ENCODE measurements around the gene FARP1.

The FARP1 gene

DNA sequence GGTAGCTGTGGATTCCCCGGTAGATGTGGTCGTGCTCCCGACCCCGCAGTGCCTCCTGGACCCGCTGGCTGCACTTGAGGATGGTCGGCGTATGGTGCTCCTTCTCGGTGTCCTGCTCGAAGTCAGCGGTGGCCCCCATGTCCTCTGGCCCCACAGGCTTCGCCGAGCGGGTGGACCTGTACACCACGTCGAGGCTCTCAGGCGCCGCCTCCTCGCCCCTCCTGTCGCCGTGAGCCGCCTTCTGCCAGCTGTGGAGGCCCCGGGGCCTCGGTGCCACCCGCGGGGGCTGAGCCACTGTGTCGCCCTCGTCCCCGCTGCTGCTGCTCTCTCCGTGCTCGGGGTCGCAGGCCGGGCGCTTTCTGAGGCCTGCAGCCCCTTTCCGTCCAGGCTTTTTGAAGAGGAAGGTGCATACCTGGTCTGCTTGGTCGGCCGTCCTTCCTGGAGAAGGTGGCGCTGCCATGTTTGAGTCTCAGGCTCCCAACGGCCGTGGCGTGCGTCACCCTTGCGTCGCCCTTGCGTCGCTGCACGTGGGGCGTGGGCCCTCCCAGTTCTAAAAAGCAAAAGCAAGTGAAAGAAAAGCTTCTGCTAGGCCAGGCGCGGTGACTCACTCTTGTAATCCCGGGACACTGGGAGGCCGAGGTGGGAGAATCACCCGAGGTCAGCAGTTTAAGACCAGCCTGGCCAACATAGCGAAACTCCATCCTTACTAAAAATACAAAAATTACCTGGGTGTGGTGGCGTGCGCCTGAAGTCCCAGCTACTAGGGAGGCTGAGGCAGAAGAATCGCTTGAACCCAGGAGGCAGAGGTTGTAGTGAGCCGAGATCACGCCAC lies 34.1 kb downstream of the FARP1 start, which contains the start of gene RNF113B:
TSS of gene RNF113B (minus strand) at position 493 of the 832 bp plus-strand sequence. CDS start at position 460, 33 bp downstream.
- no peak for DNase-seq

DNA sequence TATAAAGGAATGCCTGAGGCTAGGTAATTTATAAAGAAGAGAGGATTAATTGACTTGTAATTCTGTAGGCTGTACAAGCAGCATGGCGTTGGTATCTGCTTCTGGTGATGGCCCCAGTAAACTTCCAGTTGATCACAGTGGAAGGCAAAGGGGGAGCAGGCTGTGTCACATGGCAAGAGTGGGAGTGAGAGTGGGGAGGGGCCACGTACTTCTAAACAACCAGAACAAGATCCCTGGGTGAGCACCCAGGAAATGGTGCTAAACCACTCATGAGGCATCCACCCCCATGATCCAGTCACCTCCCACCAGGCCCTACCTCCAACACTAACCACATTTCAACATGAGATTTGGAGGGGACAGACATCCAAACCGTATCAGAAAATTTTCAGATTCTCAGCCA lies 37.2 kb downstream of the FARP1 start:
- no peak for DNase-seq

DNA sequence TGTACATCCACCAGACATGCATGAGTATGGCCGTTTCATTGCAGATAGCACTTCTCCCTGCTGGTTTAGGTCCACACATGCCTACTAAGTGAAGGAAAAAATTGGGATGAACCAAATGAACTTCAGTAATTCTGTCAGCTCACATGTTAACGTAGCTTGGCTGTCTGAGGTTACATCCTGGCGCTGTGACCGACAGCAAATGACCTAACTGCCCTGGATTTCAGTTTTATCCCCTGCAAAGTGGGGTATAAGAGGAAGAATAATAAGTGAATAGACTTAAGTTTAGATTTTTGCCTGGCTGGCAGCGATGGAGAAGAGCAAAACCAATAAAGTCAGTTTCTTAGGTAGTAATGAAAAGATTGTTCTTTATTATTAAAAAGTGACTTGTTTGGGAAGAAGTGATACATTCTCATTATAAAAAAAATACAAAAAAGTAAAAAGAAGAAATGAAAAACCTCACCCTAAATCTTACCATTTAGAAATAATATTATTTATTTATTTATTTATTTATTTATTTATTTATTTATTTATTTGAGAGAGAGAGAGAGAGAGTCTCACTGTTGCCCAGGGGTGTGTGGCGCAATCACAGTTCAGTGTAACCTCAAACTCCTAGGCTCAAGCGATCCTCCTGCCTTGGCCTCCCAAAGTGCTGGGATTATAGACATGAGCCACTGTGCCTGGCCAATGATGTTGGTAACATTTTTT lies 38.4 kb downstream of the FARP1 start:
- DNase-seq, result no peak

DNA sequence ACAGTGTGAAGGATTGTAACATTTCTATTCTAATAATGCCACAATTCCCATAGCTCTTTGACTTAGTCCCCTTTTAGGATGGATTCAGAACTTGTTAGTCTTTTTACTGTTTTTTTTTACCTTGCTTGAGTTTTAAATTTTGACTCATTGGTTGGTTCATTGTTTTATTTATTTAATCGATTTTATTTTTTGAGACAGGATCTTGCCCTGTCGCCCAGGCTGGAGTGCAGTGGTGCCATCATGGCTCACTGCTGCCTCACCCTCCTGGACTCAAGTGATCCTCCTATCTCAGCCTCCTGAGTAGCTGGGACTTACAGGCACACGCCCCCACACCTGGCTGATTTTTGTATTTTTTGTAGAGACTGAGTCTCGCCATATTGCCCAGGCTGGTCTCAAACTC lies 39.3 kb downstream of the FARP1 start:
- DNase-seq, result no peak

DNA sequence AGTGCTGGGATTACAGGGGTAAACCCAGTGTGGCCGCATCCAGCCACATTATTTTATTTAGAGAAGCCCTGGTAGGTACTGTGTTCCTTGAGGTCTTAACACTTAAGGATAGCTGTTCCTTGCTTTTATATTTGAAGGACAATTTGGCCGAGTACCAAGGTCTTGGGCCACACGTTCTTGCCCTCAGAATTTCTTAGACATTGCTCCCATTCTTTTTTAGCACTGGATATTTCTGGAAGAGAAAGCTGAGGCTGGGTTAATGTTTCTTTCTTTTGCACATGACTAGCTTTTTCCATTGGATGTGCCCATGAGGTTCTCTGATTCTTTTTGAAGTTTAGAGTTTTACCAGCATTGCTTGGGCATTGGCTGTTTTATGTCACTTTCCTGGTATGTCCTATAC lies 39.7 kb downstream of the FARP1 start:
- DNase-seq, result no peak

DNA sequence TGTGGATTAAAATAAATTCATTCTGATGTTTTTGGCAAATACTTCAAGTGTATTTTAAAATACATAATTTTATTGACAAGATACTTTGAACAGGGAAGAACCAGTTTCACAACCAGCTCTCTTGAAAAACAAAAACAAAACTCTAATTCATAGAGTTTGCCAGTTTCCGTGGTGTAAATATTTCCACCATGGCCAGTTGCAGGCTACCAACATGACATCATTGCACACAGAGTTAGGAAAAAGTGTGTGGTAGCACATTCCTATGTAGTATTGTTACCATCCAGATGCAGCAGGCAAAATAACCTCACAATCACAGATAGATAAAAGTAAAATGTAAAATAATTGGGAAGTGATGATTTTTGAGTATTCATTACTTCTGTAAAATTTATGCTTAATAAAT lies 41.9 kb downstream of the FARP1 start:
- no peak for DNase-seq

DNA sequence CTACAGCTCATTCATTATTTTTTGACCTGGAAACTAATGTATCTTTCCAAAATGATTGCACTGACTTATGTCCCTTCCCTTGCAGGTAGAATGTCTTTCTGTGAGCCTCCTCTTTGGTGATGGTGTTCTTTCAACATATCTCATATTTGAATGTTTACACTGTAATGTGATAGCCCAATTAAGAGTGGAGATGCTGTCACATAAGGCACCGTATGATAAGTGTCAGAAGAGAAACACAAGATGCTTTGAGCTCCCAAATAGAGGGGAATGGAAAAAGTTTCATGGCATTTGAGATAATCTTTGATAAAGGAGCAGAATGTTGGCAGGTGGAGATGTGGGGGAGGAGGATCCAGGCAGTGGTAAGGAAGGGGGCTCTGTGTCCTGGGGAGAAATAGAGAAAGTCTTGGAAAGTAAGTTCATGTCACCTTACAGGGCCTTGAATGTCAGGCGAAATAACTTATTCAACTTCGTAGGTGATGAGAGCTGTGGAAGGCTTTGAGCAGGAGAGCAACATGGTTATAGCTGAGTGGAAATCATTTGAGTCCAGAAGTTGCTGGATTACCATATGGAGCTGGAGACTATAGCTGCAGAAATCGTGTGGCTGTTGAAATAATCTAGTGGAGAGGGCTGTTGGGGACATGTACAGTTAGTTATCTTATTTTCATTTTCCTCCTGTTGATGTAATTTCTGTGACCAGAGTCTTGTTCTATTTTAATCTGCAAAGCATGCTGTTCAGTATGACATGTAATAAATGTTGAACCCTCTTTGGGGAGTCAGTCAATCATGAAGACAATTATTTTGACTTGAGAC lies 44.5 kb downstream of the FARP1 start:
- no peak for DNase-seq

DNA sequence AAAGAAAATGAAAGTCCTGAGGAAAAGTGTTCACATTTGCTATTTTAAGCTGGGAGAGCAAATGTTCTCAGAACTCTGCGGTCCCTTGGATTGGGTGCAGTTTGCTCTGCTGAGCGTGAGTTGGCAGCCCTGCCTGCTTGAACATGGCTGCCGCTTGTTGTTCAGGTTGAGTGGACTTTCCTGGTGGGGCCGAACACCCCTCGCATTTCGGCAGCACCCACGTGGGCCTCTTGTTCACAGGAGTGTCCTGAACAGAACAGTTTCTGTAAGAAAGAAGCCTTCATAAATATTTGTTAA lies 45.0 kb downstream of the FARP1 start:
- DNase-seq, result no peak

DNA sequence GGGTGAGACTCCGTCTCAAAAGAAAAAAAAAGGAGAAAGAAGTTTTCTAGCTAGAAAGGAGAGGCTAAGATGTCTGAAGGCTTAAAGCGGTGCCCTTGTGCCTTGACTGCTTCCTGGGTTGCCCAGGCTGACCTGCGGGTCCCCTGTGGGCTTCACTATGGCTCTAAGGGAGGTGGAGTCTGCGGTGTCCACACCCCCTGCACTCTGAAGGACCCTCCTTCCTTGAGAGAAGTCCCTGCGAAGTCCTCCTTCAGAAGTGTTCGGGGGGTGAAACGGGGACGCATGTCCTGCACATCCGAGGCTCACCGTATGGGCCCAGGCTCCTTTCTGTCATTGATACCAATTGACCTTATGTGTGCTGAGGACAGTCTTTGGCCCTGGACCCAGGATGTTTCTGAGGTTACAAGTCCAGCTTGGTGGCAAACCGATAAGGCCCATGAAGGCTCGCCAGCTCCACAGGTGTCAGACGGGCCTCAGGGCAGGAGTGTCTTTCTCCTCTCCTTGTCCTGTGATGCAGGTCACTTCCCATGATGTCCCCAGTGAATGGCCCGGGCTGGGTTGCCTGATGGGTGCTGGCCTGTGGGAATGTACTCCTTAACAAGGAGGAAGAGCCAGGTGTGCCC lies 45.8 kb downstream of the FARP1 start:
- DNase-seq, result no peak

DNA sequence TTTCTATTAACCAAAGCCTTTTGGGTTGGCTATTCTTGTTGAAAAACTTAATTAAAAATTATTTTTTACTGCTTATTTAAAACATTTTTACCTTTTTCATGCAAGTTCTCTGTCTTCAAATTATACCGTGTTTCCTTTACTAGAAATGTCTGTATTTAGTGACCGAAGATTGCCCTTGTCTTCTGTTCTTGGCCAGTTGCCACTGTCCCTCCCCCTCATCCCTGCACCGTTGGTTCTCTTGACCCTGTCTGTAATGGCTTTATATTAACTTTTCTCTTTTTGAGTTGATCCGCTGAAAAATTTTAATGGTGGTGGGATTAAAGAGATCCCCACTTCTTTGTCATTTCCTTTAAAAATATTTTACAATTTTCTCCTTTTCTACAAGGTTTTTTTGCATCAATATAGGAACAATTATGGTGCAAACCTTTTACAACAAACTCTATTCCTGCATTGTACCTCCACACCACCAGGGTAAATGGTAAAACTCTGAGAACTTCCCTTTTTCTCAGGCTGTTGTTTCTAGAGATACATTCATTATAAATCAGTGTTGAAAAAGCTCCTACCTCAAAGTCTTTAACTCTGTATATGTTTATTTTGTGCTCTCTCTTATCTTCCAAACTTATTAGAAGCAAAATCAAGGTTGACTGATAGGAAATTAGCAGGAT lies 47.1 kb downstream of the FARP1 start:
- no peak for DNase-seq

DNA sequence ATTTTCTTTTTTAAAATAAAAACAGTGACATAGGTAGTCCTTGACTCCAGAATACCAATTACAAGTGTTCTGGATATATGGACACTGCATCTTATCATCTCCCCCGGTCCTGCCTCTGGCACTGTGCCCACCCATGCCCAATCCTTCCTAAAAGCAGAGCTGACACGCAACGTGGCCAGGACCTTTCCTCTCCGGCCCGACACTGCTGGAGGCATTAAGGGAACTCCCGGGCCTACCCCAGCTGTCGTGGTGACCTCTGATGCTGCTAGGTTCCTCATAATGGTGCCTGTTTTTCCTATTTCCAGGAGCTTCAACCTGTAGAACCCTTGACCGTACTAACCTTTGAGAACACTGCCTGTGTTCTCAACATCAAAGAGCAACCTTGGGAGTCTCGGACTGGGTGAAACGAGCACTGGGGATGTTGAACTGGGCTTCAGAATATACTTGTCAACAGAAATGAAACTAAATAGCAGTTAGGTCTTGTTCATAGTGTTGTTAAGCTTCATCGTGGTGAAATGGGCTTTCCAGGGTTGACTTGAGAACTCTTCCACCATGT lies 48.1 kb downstream of the FARP1 start:
- no peak for DNase-seq

DNA sequence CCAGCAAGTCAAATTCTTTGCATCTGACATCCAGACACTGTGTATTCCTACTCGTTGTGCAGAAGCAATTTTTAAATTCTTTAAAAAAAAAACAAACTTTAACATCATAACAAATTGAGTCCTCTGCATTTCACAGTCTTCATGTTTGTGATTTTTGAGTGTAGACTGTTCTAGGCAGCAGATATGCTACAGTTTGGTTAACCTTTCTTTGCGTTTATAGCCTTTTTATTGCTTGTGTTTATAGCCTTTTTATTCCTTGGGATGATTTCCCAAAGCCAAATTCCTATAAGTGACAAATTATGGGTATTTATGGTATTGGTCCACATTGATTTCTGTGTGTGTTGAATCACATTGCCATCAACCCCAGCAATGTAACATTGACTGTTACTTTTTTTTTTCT lies 49.1 kb downstream of the FARP1 start:
- no peak for DNase-seq

DNA sequence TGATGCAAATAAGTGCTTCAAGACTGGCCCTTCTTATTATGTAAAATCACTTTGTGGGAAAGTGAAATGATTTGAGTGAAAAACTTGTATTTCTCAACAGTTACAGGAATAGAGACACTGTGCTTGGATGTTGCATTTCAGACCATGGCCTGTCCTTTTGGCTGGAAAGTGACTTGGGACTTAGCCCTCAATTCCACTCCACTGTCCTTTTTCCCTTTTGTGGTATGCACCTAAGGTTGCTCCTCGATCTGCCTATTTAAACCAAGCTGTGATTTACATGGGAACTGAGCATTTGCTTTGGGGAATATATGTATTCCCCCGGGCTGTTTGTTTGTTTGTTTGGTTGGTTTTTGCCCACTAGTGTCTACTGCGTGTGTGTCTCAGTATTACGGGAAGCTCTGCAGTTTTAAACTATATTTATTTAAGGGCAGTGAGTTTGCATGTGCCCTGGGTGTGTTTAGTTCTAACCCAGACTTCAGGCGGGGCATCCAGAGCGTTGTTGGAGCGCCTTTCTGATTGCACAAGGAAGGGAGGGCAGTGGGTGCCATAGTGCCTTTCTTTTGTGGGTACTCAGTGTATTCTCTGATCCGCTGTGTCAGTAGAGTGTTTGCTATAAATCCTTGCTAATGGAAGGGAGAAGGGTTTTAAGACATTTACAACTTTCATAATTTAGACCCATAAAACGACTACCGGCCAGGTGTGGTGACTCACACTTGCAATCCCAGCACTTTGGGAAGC lies 52.3 kb downstream of the FARP1 start:
- no peak for DNase-seq

DNA sequence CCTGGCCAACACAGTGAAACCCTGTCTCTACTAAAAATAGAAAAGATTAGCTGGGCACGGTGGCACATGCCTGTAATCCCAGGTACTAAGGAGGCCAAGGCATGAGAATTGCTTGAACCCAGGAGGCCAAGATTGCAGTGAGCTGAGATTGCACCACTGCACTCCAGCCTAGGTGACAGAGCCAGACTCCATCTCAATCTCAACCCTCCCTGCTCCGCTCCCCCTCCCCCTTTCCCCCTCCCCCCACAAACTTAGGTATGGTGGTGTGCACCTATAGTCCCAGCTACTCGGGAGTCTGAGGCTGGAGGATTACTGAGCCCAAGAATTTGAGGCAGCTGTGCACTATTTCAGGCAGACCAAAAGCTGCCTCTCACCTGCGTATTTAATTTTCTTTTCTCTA lies 55.8 kb downstream of the FARP1 start:
- DNase-seq, result no peak

DNA sequence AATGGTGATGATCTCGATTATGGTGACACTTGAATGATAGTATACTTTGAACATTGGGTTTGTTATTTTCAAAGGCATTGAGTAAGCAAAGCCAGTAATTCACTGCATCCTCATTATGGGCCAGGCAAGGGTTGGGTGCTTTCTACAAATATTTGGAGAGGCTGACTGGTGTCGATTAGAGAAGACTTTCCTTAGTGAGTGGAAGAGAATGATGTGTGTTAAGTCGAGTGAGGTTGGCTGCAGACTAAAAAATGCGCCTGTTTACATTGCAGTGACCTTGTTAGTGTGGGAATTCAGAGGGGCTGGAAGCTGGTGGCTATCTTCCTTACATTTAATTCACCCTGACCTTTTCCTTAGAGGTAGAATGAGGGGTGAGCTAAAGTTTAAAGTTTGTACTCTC lies 56.6 kb downstream of the FARP1 start:
- no peak for DNase-seq

DNA sequence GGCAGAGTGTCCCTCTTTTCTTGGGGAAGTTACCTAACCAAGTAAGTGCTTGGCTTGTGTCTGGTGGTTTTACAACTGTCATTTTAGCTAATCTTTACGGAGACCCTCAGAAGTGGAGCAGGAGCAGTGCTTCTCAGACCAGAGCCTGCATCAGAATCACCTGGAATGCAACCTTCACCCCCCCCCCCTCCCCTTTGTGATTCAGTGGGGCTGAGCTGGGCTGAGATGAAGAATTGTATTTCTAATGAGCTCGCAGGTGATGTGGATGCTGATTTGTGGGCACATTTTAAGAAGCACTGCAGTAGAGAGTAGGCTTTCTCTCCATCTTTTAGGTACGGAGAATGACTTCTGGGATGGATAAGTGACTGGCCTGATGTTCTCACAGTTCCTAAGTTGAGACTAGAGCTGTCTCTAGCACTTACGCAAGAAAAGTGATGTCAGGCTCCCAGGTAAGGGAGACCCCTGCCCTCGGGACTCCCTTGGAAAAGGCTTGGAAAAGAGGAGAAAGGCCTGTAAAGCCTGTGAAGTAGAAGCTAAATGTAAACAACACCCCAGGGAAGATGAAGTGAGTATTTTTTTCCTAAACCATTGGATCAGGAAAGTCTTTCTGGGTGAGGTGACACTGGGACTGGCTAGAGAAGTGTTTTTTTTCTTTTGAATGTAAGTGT lies 57.5 kb downstream of the FARP1 start:
- DNase-seq, result no peak

DNA sequence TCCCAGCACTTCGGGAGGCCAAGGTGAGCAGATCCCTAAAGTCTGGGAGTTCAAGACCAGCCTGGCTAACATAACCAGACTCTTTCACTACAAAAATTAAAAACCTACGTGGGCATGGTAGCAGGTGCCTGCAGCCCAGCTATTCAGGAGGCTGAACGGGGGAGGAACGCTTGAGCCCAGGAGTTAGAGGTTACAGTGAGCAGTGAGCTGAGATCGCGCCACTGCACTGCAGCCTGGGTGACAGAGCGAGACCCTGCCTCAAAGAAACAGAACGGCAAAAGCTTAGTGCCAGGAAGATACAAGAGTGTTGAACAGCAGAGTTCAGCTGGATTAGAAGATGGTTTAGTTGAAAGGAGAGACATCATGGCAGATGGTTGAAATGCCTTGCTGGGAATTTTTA lies 58.3 kb downstream of the FARP1 start:
- no peak for DNase-seq

DNA sequence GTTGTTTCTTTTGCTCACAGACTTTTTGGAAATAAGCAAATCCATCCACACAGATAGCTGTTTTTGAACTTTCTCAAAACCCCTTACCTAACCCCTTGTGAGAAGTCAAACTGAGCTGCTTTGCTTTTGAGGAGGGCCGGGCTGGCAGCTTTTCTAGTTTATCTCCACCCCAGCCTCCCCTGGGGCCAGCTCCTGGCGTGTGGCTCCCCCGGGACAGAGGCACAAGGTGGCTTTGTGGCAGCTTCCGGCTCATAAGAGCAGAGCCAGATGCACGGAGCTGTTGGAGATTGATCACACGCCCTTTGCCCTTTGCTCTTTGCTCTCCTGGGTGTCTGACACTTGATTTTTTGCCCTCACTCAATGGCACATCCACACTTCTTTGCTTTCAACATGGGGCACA lies 59.1 kb downstream of the FARP1 start:
- no peak for DNase-seq

DNA sequence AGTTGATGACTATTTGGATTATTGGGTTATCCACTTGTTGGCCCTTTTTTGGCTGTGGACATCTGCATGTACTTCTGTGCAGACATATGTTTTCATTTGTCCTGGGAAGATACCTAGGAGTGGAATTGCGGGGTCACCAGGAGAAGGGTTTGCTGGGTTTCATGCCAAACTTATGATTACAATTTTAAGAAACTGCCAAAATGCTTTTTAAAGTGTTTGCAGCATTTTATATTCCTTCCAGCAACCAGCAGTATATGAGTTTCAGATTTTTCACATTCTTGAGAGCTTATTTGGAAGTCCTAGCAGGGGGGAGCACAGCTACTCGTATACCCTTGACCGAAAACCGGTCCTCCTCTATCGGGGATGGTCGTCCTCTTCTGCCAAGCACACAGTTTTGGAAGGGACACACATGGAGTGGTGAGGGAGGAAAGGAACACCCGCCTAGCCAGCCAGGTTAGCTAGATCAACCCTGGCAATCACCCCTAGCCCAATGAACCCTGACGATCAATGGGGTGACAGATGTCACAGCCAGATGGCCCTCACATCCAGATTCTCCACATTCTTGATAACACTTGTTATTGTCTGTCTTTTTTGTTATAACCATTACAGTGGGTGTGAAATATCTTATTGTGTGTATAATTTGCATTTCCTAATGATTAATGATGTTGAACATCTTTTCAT lies 60.9 kb downstream of the FARP1 start:
- no peak for DNase-seq

DNA sequence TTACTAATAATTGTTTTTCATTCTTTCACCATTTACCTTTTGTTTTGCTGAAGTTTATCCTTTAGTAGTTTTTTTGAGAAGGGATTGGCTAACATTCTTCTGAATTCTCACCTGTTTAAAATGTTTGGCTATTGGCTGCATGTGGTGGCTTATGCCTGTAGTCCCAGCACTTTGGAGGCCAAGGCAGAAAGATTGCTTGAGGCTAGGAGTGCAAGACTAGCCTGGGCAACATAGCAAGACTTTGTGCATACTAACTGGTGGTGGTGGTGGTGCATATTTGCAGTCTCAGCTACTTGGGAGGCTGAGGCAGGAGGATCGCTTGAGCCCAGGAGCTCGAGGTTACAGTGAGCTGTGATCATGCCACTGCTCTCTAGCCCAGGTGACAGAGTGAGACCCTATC lies 61.7 kb downstream of the FARP1 start:
- no peak for DNase-seq

DNA sequence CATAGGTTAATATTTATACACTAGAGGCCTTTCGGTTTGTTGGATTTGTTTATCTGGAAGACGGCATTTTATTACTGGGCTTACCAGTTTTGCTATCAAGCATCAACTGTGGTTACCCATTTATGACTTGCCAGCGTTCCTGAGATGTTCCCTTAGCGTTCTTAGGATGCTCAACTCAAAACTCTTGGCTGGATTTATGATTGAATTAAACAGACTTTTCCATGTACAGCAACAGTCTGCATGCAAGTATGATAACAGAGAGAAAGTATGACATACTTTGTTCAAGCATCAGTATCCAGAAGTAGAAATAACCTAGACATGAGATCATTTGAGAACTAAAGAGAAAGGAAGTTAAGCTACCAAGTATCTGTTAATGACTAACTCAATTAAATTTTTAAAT lies 64.1 kb downstream of the FARP1 start:
- DNase-seq, result no peak
